ENCODE data around the gene CEP350.
A peak's percentile ranks its signal among the peaks of the same experiment; 100 is the strongest.

CEP350 gene, protein sequence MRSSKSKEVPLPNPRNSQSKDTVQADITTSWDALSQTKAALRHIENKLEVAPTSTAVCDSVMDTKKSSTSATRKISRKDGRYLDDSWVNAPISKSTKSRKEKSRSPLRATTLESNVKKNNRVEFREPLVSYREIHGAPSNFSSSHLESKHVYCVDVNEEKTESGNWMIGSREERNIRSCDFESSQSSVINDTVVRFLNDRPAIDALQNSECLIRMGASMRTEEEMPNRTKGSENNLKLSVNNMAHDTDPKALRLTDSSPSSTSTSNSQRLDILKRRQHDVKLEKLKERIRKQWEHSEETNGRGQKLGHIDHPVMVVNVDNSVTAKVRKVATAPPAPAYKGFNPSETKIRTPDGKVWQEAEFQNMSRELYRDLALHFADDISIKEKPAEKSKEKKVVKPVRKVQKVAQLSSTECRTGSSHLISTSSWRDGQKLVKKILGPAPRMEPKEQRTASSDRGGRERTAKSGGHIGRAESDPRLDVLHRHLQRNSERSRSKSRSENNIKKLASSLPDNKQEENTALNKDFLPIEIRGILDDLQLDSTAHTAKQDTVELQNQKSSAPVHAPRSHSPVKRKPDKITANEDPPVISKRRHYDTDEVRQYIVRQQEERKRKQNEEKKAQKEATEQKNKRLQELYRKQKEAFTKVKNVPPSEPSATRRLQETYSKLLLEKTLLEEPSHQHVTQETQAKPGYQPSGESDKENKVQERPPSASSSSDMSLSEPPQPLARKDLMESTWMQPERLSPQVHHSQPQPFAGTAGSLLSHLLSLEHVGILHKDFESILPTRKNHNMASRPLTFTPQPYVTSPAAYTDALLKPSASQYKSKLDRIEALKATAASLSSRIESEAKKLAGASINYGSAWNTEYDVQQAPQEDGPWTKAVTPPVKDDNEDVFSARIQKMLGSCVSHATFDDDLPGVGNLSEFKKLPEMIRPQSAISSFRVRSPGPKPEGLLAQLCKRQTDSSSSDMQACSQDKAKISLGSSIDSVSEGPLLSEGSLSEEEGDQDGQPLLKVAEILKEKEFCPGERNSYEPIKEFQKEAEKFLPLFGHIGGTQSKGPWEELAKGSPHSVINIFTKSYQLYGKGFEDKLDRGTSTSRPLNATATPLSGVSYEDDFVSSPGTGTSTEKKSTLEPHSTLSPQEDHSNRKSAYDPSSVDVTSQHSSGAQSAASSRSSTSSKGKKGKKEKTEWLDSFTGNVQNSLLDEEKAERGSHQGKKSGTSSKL (N-terminal part only)

DNA sequence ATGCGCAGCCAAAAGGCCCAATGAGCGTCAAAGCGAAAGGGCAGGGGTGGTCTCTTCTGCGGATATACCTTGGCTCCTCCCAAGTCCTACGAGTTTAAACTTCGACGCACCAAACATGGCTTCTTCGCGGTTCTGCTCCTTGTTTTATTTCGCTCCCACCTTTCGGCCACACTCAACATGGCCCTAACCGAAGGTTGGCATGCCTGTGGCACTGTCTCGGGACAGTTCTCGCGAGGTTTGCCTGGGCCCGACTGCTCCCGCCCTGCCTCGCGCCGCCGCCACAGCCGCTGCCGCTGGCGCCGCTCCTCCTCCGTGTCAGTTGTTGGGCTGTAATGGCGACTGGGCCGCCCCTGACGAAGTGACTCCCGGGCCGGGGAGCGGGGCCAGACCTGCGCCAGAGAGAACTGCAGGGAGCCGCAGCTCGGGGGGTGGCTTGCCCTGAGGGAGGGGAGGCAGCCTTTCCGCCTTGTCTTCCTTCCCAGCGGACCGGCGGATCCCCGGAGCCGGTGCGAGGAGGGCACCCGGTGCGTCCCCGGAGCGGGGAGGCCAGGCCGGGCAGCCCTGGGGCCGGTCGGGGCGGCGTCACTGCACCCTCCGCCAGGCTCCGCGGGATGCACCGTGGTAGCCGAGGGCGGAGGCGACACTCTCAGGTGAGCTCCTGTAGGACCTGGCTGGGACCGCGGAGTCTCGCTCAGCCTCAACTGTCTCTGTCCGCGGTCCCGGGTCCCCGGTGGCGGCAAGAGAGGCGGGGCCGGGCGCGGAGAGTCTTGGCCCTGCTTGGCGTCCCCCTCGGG lies at the start of gene CEP350:
CEP350 (plus strand) TSS at position 318 of the 794 bp plus-strand sequence. CDS start 31,372 bp downstream, outside the sequence.
- H3K27ac ChIP-seq = peak within 1 kb of the TSS; percentile 77

DNA sequence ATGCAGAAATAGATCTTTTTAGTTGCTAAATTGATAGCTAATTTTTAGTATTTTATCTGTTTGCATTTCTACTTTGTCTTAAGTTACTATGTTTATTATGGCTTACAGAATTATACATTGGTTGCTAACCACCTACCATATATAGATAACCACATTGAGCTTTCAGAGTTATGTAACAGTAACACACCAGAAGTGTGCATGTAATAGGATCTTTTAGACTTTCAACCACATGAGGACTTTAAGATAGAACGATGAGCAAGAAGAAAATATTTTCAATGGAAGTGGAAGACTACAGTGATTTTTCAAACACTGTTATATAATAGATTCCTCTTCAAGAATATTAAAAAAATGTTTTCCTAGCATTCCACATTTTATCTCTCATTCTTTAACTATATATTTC lies 43.7 kb upstream of the CEP350 start:
- H3K27ac ChIP-seq = no peak overlapping the region
- no peak for DNase-seq (ENCODE audit: low read depth, low spot score)

More for the DNA sequence above, at the start of gene CEP350:
- peak; percentile 94 for DNase-seq (ENCODE audit: low read depth, low spot score)

DNA sequence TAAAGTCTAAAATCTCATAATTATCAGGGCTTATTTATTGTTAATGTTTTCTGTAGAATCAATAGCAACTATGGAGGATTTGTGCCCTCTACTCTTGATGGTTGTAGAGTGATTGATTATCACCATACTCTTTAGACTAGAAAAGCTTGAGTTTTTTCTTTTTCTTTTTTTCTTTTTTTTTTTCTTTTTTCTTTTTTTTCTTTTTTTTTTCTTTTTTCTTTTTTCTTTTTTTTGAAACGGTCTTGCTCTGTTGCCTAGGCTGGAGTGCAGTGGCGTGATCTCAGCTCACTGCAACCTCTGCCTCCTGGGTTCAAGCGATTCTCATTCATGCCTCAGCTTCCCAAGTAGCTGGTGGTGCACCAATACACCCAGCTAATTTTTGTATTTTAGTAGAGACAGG lies 42.8 kb upstream of the CEP350 start:
- no peak overlapping the region for H3K27ac ChIP-seq
- no peak for DNase-seq (ENCODE audit: low read depth, low spot score)

DNA sequence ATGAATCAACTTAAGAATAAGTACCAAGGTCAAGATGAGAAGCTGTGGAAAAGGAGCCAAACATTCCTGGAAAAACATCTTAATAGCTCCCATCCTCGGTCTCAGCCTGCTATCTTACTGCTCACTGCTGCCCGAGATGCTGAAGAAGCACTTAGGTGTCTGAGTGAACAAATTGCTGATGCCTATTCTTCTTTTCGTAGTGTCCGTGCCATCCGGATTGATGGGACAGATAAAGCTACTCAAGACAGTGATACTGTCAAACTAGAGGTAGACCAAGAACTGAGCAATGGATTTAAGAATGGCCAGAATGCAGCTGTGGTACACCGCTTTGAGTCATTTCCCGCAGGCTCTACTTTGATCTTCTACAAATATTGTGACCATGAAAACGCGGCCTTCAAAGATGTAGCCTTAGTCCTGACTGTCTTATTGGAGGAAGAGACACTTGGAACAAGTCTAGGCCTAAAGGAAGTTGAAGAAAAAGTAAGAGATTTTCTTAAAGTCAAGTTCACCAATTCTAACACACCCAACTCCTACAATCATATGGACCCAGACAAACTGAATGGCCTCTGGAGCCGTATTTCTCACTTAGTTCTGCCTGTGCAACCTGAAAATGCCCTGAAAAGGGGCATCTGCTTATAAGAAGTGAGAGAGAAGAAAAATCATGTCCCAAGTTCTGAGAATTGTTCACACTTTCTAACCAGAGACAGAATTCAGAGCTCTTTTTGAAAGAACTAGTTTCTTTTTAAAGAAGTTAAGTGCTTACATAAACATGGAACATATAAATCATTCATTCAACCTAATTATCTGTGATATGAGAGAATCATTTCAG lies 36.8 kb upstream of the CEP350 start:
- DNase-seq (ENCODE audit: low read depth, low spot score) = no peak
- H3K27ac ChIP-seq = no peak overlapping the region

DNA sequence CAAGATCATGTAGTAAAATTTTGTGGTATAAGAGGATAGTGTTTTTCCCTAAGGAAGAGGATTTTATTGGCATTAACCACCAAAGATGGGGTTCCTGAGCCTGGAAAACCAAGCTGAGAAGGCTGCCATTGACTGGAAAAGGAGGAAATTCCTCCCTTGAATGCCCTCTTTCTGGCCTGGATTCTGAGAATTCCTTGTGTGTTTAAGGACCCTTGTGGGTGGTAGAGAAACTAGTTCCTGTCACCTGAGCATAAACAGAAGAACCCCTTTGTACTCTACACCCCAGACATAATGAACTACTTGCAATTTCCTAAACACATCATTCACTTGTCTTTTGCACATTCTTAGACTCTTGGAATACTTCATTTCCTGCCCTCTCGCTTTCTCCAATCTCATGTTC lies 33.1 kb upstream of the CEP350 start:
- no peak overlapping the region for H3K27ac ChIP-seq
- no peak for DNase-seq (ENCODE audit: low read depth, low spot score)

DNA sequence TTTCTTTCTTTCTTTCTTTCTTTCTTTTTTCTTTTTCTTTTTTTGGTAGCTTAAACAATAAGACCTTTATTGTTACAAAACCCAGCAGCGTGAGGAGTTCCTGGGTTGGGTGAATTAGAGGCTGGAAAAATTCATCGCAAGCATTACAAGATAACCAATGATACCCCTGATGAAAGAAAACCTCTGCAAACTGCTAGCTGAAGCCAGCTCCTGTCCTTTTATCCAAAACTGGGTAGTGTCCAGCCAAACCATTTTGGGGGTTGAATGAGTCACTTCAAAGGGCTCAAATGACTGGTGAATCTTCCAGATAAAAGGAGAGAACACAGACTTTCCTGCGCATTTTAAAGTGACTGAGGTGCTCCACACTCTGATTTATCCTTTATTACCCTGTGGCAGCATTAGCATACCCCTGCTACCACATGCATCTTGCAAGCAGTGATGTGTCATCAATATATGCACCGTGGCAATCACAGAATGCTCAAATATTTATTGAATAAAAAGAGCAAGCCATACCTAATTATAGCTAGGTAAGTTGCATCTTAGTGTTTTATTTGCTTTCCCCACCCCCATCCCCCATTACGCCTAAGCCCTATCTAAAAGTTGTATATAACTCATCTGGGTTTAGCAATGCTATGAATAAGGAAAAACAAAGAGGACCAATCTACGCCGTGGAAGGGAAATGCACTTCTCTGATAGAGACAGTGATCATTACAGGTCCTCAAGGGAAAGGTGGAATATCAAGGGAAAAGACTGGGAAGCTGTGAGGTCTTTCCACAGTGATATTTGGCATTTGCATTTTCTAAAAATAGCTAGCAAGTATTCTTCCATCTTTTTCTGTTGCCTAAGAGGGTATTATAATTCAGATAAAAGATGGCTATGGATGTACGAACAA lies 32.4 kb upstream of the CEP350 start:
- DNase-seq (ENCODE audit: low read depth, low spot score) = no peak
- no peak overlapping the region for H3K27ac ChIP-seq

DNA sequence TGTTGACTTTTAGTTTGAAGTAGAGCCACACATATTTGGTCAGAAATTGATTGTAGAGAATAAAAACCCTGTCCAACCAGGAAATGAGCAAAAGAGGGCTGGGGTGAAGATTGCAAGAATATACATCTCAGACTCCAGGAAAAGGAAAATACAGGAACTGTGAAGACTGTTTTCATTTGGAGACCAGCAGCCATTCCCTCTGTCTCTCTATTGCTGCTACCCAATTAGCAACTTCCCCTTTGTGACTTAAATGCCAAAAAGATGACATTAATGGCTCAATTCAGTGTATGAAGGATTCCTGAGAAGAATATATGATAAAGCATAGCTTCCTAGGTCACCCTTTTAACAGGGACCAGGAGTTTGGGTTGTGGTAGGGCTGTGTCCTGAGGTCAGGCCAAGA lies 31.6 kb upstream of the CEP350 start:
- H3K27ac ChIP-seq = no peak overlapping the region
- no peak for DNase-seq (ENCODE audit: low read depth, low spot score)

DNA sequence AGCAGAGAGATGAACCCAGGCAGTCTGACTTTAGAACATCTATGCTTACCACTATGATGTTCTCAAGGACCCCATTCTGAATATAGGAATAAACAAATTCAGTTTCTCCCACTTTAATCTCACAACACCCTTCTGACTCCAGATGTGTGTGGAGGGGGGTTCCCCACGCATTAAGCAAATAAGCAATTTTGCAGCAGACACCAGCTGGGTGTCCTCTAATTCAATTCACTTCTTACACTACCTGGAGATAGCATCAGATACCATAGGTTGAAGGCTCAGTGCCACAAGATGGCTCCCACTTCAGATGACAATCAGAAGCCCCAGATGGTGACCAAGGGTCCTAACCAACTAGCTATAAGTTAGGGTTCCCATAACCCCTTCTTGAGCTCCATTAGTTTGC lies 30.3 kb upstream of the CEP350 start:
- no peak for DNase-seq (ENCODE audit: low read depth, low spot score)
- H3K27ac ChIP-seq = no peak overlapping the region

DNA sequence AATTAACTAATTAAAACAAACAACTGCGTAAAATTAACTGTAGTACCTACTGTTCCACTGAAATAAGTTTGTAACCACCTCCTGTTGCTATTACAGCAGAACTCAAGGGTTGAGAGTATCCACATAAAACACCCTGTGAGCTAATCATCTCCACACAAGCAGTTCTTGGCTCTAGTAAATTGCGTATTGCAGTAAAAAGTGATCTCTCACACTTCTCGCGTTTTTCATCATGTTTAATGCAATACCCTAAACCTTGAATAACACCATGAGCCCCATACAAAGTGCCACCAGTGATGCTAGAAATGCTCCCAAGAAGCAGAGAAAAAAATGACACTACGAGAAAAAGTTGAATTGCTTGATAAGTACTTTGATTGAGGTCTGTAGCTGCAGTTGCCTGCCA lies 29.3 kb upstream of the CEP350 start:
- DNase-seq (ENCODE audit: low read depth, low spot score) = no peak
- no peak overlapping the region for H3K27ac ChIP-seq

DNA sequence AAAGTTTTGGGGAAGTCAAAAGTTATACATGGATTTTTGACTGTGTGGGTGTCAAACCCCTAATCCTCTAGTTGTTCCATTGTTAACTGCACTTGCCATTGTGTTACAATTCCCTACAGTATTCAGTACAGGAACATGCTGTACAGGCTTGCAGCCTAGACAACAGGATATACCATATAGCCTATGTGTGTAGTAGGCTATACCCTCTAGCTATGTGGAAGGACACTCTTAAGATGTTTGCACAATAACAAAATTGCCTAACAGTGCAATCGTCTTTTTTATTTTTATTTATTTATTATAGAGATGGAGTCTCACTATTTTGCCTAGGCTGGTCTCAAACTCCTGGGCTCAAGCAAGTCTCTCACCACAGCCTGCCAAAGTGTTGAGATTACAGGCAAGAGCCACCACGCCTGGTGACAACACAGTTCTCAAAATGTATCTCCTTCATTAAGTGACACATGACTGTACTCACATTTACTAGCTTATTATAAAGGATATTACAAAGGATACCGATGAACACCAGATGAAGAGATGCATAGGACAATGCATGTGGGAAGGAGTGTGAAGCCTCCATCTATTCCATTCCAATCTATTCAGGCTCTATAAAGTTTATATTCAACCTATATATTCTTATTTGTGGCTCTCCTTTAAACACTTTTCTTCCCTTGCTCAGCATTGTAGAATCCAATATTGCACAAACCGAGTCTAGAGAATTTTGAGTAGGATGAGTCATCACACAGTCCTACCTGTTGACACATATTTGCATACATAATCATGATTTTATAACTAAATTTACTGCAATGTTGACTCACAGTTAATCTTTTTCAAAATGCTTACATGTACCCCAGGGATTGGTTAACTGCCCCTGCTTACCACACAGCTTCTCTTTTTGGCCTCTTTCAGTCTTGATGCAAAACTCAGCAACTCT lies 28.4 kb upstream of the CEP350 start:
- DNase-seq (ENCODE audit: low read depth, low spot score) = peak; percentile 52
- H3K27ac ChIP-seq = peak overlapping the region; percentile 50

DNA sequence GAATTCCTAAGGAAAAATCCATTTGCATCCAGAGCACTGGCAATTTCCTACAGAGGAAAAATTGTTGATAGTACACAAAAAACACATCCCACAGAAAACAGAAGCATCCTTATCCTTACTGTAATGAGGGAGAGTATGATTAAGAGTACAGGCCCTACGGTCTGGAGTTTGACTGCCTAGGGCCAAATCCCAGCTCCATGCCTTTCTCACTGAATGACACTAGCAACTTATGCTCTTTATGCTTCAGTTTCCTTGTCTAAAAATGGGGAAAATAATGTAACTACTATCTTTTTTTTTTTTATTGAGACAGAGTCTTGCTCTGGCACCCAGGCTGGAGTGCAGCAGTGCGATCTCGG lies 27.8 kb upstream of the CEP350 start:
- peak overlapping the region; percentile 50 for H3K27ac ChIP-seq
- DNase-seq (ENCODE audit: low read depth, low spot score) = no peak

DNA sequence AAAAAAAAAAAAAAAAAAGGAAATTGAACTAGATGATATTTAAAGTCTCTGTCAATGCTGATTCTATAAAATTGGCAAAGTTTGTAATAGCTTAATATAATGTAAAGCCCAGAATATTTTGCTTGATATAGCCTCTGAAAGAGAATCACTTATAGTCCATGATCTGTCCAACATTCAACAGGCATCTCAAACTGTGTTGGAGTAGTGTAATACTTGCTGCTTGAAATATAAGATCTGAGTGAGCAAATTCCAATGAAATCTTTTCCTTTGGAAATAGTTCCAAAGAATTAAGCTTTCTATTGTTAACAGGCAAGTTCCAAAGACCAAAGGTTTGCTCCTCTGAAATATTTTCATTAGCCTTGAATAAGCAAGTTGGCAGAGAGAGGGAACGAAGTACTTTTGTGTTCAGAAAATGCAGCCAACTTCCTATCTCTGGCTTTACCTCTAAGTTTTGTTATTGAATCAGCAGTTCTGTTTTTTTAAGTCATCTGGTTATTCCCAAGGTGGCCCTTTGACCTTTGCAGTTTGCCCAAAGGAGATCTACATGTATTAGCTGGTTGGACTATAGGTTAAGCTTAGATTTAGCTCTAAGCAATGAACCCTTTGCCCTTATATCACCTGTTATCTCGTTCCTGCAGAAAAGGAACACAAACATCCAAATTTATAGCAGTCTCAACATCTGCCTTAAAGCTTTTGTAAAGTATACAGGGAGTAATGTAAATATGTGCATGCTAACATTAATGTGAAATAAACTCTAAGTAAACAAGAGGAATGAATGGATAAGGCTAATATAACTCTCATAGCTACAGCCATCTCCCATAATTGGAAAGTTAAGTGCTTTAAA lies 24.4 kb upstream of the CEP350 start:
- DNase-seq (ENCODE audit: low read depth, low spot score) = no peak
- H3K27ac ChIP-seq = no peak overlapping the region

DNA sequence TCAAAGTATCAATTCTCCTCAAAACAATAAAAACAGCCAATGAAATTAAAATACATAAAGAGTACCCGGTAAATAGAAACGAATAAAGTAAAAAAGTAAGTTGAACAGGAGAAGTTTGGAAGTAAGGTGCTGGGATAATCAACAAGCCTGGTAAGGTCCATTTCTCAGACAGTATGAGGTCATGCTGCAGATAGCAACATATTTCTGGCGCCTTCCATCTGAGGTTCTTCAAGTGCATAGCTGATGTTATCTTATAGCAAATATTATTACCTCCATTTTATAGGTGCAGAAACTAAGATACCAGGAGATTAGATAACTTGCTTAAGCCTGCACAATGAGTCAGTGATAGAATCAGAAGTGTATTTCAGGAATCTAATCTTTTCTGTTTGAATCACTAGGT lies 23.7 kb upstream of the CEP350 start:
- no peak overlapping the region for H3K27ac ChIP-seq
- DNase-seq (ENCODE audit: low read depth, low spot score) = peak; percentile 27

DNA sequence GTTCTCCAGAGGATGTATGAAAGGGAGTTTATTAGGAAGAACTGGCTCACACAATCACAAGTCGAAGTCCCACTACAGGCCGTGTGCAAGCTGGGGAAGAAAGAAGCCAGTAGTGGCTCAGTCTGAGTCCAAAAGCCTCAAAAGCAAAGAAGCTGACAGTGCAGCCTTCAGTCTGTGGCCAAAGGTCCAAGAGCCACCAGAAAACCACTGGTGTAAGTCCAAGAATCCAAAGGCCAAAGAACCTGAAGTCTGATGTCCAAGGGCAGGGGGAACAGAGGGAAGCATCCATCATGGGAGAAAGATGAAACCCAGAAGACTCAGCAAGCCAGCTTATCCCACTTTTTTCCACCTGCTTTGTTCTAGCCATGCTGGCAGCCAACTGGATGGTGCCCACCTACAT lies 21.4 kb upstream of the CEP350 start:
- H3K27ac ChIP-seq = no peak overlapping the region
- DNase-seq (ENCODE audit: low read depth, low spot score) = no peak

DNA sequence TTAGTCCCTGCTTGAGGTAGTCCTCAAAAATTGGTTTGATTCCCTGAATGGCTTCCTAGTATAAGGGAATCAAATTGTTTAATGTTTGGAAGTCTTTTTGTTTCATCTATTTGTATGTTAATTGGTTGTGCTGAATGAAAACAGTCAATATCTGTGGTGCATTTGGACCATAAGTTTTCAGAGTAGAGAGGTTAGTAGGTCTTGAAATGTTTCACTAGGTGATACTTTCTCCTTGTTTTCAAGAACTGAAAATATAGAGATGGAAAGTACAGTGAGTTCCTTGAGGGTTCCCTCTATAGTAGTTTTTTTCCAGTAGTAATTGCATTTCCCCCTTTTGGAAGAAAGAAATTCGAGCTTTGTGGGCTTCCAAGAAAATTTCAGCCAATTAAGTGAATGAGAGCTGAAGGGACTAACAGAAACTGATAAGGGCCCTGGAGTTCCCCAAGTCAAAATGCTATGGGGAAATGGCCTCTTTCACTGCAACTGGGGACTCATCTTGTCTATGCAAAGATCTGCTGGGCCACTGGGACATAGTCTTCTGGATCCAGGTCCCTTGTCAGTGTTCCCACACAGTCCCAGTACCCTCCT lies 18.6 kb upstream of the CEP350 start:
- no peak overlapping the region for H3K27ac ChIP-seq
- DNase-seq (ENCODE audit: low read depth, low spot score) = no peak

Data from epithelial cell of prostate (primary cell).